Gastrocnemius medialis (tissue), 4 donors: Measurements from ENCODE around the gene MINDY4. TPM values are rescaled to one million over a fixed set of nuclear protein-coding genes. Genes with fewer than 3 reads are reported as not detected.

Source experiments
- ATAC-seq, 2 donors: fragments of 150-250 bp; one replicate each; pipeline ENCODE4 v1.9.1; 2016
- DNase-seq, 2 donors: peaks; one replicate each; pipeline ENCODE4 v3.0.0-alpha.2; 2019
- H3K27ac ChIP-seq, 4 donors: fragments of 200-600 bp; sonication (generic); 1 replicate in 1 of 4; 2 replicates in 3 of 4; pipeline ENCODE4 v1.5.1; 2016 to 2018; ENCODE audit warnings: mild to moderate bottlenecking in 2 of 4, moderate library complexity in 1 of 4
- H3K27me3 ChIP-seq, 3 donors: fragments of 200-600 bp; sonication (generic) in 2 of 3; 1 replicate in 1 of 3; 2 replicates in 2 of 3; pipeline versions ENCODE4 v1.5.1 to v1.6.0; 2016 to 2019; ENCODE audit warnings: mild to moderate bottlenecking in 1 of 3, moderate library complexity in 1 of 3
- H3K36me3 ChIP-seq, 2 donors: fragments of 200-600 bp; sonication (generic) in 1 of 2; one replicate each; pipeline ENCODE4 v1.5.1; 2017 to 2018
- H3K4me1 ChIP-seq, 2 donors: fragments of 200-600 bp; sonication (generic) in 1 of 2; one replicate each; pipeline ENCODE4 v1.5.1; 2016 to 2017; ENCODE audit warnings: mild to moderate bottlenecking in 2 of 2
- H3K4me3 ChIP-seq, 4 donors: fragments of 200-600 bp; sonication (generic) in 3 of 4; 1 replicate in 1 of 4; 2 replicates in 3 of 4; pipeline ENCODE4 v1.5.1; 2016 to 2019; ENCODE audit warnings: mild to moderate bottlenecking in 2 of 4
- H3K9me3 ChIP-seq, 3 donors: fragments of 200-600 bp; sonication (generic) in 2 of 3; 1 replicate in 1 of 3; 2 replicates in 2 of 3; pipeline ENCODE4 v1.5.1; 2016 to 2019
- POLR2A ChIP-seq, 2 donors: fragments of 450-650 bp; IDR thresholded peaks; one replicate each; pipeline ENCODE4 v1.6.1; 2017; ENCODE audit warnings: antibody characterized with exemption in 2 of 2, mild to moderate bottlenecking in 2 of 2, moderate library complexity in 2 of 2
- in situ Hi-C, 4 donors: fragments of 200-750 bp; cut with MboI; loops; one replicate each; pipeline versions ENCODE4 v1.15.0 to v1.8.0; 2017; ENCODE audit warnings: low sequenced_read_pairs in 4 of 4
- intact Hi-C: fragments of 100-400 bp; cut with DNase I; formaldehyde crosslinking; loops from one replicate; pipeline ENCODE4 v1.15.1; 2023; ENCODE audit warnings: low total_unique reads
- total RNA-seq, 4 donors: library from RNA; depleted of rRNA; stranded (reverse); fragments of >200 nt; gene quantifications; one replicate each; pipeline versions ENCODE4 v1.1.0 to v1.2.3, GENCODE V29; 2016
- TF ChIP-seq, protein P1 (sequence below), 5 experiments: fragments of 450-650 bp in 3 of 5; fragments of 200-600 bp in 2 of 5; sonication (generic) in 2 of 5; IDR thresholded peaks in 4 of 5; conservative IDR thresholded peaks in 1 of 5; 1 replicate in 4 of 5; 2 replicates in 1 of 5; pipeline ENCODE4 v1.5.1; 2016 to 2019; ENCODE audit warnings: antibody characterized with exemption in 5 of 5, mild to moderate bottlenecking in 3 of 5, moderate library complexity in 3 of 5

MINDY4 gene
- total RNA-seq, 4 donors from 2014 or later, result 1.4 to 4.3 (median 3.0) TPM

DNA sequence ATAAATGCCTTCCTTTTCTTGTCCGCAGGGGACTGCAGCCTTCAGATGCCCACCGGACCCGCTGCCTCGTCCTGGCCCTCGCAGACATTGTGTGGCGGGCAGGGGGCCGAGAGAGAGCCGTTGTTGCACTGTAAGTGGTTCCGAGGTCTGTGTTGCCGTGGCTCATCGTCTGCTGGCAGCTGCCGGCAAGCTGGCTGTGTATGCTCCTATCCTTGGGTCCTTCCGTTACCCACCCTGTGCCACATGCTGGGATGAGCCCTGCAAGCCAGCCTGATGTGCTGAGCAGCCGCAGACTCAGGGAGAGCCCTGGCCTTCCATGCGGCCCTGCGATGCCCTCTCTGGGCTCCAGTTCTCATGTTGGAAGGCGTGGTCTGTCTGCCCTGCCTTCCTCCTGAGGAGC, 79.2 kb downstream of the MINDY4 start:
- no peak overlapping the region for H3K27ac ChIP-seq
- ATAC-seq, result no peak
- TF ChIP-seq, protein P1, sequence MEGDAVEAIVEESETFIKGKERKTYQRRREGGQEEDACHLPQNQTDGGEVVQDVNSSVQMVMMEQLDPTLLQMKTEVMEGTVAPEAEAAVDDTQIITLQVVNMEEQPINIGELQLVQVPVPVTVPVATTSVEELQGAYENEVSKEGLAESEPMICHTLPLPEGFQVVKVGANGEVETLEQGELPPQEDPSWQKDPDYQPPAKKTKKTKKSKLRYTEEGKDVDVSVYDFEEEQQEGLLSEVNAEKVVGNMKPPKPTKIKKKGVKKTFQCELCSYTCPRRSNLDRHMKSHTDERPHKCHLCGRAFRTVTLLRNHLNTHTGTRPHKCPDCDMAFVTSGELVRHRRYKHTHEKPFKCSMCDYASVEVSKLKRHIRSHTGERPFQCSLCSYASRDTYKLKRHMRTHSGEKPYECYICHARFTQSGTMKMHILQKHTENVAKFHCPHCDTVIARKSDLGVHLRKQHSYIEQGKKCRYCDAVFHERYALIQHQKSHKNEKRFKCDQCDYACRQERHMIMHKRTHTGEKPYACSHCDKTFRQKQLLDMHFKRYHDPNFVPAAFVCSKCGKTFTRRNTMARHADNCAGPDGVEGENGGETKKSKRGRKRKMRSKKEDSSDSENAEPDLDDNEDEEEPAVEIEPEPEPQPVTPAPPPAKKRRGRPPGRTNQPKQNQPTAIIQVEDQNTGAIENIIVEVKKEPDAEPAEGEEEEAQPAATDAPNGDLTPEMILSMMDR (IDR thresholded peaks at IDR 0.05 in 4 of 5, conservative IDR thresholded peaks at IDR 0.05 in 1 of 5), result no peak
- TF ChIP-seq POLR2A (IDR thresholded peaks at IDR 0.05), result no peak

DNA sequence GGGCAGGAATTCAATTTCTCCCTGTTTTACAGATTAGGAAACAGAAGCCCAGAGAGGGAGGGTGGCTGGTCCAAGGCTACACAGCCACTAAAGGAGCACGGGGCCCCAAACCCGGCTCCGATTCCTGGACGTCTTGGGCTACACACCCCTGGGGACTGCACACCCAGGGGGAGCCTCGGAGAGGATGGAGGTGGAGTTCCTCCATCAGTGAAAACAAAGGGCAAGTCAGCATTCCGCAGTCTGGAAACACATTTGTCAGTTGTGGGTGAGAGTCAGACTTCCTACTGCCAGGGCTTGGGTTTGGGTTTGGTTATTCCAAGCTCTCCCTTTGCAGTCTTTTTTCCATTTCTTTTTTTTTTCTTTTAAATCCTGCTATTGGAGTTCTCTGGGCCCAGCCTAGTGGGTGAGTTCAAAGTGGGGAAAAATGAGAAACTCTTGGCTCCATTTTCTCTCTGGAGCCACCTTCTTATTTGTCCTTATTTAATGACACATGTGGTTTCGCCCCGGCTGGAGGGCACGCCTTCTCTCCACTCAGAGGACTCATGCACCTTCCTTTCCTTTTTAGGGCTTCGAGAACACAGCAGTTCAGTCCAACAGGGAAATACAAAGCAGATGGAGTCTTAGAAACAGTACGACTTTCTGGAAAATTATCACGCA, 80.6 kb downstream of the MINDY4 start:
- no peak for DNase-seq
- Histone ChIP-seq H3K4me3 (no peak overlapping the region), H3K4me1 (peaks cover 0 to 3% of the 10 kb centered on the region in 2 donors)

More for the DNA sequence above, 79.2 kb downstream of the MINDY4 start:
- Histone ChIP-seq H3K4me1 (peaks cover 0 to 9% of the 10 kb centered on the region in 2 donors), H3K4me3 (no peak overlapping the region), H3K36me3 (no peaks in the 10 kb centered on the region), H3K9me3 (no peaks in the 10 kb centered on the region), H3K27me3 (no peaks in the 10 kb centered on the region)
- in situ Hi-C loops (no loop called here), intact Hi-C loops (no loop called here)
- no peak for DNase-seq

DNA sequence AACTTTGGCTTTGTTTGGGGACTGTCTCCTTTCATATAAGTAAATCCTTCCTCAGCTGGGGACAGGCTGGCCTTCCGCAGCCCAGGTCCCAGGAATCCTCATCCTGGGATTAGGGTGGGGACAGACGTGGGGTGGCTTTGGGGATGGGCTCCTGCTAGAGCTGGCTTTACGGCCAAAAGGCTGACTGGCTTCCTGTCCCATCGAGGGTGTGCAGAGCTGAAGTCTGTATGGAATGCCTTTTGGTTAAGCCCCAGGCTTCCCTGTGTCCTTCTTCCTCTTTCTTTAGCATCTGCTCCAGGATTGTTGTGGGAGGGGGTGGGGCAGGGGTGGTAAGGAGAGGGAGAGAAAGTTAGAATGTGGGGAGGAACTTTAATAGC, 81.1 kb downstream of the MINDY4 start:
- intact Hi-C loops, result no loop called here
- Histone ChIP-seq H3K9me3 (no peaks in the 10 kb centered on the region), H3K4me3 (no peak overlapping the region), H3K36me3 (no peaks in the 10 kb centered on the region), H3K27ac (peak overlapping the region in 2 of 4 donors; percentile 35 to 57), H3K27me3 (no peaks in the 10 kb centered on the region), H3K4me1 (peaks cover 0 to 3% of the 10 kb centered on the region in 2 donors)
- DNase-seq (no peak), ATAC-seq (no peak)
- no peak for TF ChIP-seq POLR2A (IDR thresholded peaks at IDR 0.05)
- TF ChIP-seq, protein P1 (IDR thresholded peaks at IDR 0.05 in 4 of 5, conservative IDR thresholded peaks at IDR 0.05 in 1 of 5), result no peak
- in situ Hi-C loops, result no loop called here

More for the DNA sequence above, 80.6 kb downstream of the MINDY4 start:
- in situ Hi-C loops, result no loop called here
- Histone ChIP-seq H3K9me3 (no peaks in the 10 kb centered on the region), H3K27me3 (no peaks in the 10 kb centered on the region), H3K36me3 (no peaks in the 10 kb centered on the region), H3K27ac (peak overlapping the region in 2 of 4 donors; percentile 35 to 57)
- no peak for ATAC-seq
- intact Hi-C loops, result no loop called here
- TF ChIP-seq POLR2A (IDR thresholded peaks at IDR 0.05), result no peak
- TF ChIP-seq, protein P1 (IDR thresholded peaks at IDR 0.05 in 4 of 5, conservative IDR thresholded peaks at IDR 0.05 in 1 of 5), result no peak

DNA sequence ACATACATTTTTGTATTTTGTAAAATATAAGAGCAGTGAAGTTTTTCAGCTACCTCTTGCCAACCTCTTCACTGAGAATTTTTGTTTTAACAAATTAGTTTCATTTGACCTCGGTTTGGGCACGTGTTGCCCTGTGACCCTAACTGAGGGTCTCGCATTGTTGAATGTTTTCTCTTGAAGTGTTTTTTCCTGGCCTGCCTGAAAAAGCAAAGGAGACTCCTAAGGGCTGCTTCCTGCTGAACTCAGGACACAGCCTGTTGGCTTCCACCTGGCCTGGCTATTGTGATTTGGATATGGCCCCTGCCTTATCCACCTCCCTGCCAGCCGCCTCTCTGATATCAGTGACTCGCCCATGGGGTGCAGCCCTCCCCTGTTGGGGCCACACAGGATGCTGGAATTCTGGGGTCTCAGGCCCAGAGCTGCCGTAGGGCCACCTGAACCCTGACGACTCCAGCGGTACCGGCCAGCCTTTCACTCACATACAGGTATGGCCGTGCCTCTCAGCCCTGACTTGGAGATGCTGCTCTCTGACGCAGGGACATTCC, 81.6 kb downstream of the MINDY4 start:
- Histone ChIP-seq H3K4me3 (no peak overlapping the region), H3K4me1 (peaks cover 0 to 3% of the 10 kb centered on the region in 2 donors), H3K27ac (peak overlapping the region in 2 of 4 donors; percentile 14 to 57), H3K27me3 (no peaks in the 10 kb centered on the region), H3K36me3 (no peaks in the 10 kb centered on the region), H3K9me3 (no peaks in the 10 kb centered on the region)
- in situ Hi-C loops (no loop called here), intact Hi-C loops (no loop called here)
- DNase-seq (no peak), ATAC-seq (no peak)
- TF ChIP-seq, protein P1 (IDR thresholded peaks at IDR 0.05 in 4 of 5, conservative IDR thresholded peaks at IDR 0.05 in 1 of 5), result no peak
- no peak for TF ChIP-seq POLR2A (IDR thresholded peaks at IDR 0.05)
